Measurements from ENCODE around the gene CRACR2A.

GRCh38 chr12:3598896-3599860 is 153.7 kb downstream of the CRACR2A start:
- TF ChIP-seq, protein P1, sequence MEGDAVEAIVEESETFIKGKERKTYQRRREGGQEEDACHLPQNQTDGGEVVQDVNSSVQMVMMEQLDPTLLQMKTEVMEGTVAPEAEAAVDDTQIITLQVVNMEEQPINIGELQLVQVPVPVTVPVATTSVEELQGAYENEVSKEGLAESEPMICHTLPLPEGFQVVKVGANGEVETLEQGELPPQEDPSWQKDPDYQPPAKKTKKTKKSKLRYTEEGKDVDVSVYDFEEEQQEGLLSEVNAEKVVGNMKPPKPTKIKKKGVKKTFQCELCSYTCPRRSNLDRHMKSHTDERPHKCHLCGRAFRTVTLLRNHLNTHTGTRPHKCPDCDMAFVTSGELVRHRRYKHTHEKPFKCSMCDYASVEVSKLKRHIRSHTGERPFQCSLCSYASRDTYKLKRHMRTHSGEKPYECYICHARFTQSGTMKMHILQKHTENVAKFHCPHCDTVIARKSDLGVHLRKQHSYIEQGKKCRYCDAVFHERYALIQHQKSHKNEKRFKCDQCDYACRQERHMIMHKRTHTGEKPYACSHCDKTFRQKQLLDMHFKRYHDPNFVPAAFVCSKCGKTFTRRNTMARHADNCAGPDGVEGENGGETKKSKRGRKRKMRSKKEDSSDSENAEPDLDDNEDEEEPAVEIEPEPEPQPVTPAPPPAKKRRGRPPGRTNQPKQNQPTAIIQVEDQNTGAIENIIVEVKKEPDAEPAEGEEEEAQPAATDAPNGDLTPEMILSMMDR (IDR thresholded peaks at IDR 0.05; ENCODE audit: low read depth, low read length) = no peak
- no peak for TF ChIP-seq POLR2A (IDR thresholded peaks at IDR 0.05; ENCODE audit: extremely low read depth, insufficient read length)
- no peak for TF ChIP-seq MAX (IDR thresholded peaks at IDR 0.05; ENCODE audit: low read depth, low read length)
- TF ChIP-seq MYC (IDR thresholded peaks at IDR 0.05; ENCODE audit: low read depth, low read length) = no peak

All from NB4 (cell line).